ENCODE measurements around the gene ACACA. TPM values are rescaled to one million over a fixed set of nuclear protein-coding genes. Genes with fewer than 3 reads are reported as not detected.

The ACACA gene
- total and polyA plus RNA-seq, 2 donors (not counting 1 experiment from before 2014, with no cell fraction given): 4.8 to 26.2 TPM

GRCh38 chr17:37069087-37069486 is 337.5 kb downstream of the ACACA start:
- no peak overlapping the region for H3K4me2 ChIP-seq (replicated peaks; ENCODE audit: low read depth, low read length, poor library complexity, severe bottlenecking)
- H3K4me1 Mint-ChIP-seq: no peaks in the 10 kb centered on the region
- H3K27ac ChIP-seq (ENCODE audit: low read length in 2 of 2): no peak overlapping the region
- H3K9me3 Mint-ChIP-seq (ENCODE audit: insufficient read depth): no peaks in the 10 kb centered on the region
- CTCF ChIA-PET: interaction anchor here (2.5 kb wide), 1 partner anchor 22 kb away, joined by 8 read pairs; no protein-coding TSS in a partner anchor
- no peak overlapping the region for H3K9ac ChIP-seq (ENCODE audit: low read length)
- no peaks in the 10 kb centered on the region for H3K9me3 ChIP-seq (ENCODE audit: control extremely low read depth in 1 of 3, control insufficient read depth in 2 of 3, insufficient read depth in 1 of 3, low read length in 2 of 3)
- H3K4me1 ChIP-seq (ENCODE audit: control insufficient read depth in 2 of 2, insufficient read depth in 2 of 2, low read length in 2 of 2): no peaks in the 10 kb centered on the region
- no peak overlapping the region for H2AFZ ChIP-seq (ENCODE audit: insufficient read depth, low read depth, low read length, poor library complexity, severe bottlenecking)
- TF ChIP-seq, protein P1, sequence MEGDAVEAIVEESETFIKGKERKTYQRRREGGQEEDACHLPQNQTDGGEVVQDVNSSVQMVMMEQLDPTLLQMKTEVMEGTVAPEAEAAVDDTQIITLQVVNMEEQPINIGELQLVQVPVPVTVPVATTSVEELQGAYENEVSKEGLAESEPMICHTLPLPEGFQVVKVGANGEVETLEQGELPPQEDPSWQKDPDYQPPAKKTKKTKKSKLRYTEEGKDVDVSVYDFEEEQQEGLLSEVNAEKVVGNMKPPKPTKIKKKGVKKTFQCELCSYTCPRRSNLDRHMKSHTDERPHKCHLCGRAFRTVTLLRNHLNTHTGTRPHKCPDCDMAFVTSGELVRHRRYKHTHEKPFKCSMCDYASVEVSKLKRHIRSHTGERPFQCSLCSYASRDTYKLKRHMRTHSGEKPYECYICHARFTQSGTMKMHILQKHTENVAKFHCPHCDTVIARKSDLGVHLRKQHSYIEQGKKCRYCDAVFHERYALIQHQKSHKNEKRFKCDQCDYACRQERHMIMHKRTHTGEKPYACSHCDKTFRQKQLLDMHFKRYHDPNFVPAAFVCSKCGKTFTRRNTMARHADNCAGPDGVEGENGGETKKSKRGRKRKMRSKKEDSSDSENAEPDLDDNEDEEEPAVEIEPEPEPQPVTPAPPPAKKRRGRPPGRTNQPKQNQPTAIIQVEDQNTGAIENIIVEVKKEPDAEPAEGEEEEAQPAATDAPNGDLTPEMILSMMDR (IDR thresholded peaks at IDR 0.05): no peak
- TF ChIP-seq EZH2 (IDR thresholded peaks at IDR 0.05; ENCODE audit: borderline replicate concordance, insufficient read depth, low read depth, low read length, poor library complexity, severe bottlenecking): no peak
- no peak overlapping the region for H3K27ac Mint-ChIP-seq
- ATAC-seq (ENCODE audit: low read depth): no peak
- no peak overlapping the region for H3K4me3 ChIP-seq (ENCODE audit: control extremely low read depth in 1 of 5, extremely low read depth in 1 of 5, insufficient read depth in 1 of 5, low read depth in 2 of 5, low read length in 4 of 5)
- no peaks in the 10 kb centered on the region for H3K36me3 ChIP-seq (replicated peaks in 1 of 2; ENCODE audit: control extremely low read depth in 1 of 2, control insufficient read depth in 1 of 2, extremely low read depth in 1 of 2, insufficient read depth in 2 of 2, low read length in 1 of 2)
- intact Hi-C loops (cut with micrococcal nuclease): no loop called here
- no peaks in the 10 kb centered on the region for H3K79me2 ChIP-seq (ENCODE audit: control insufficient read depth, insufficient read depth, low read length)
- no CpG with 5 or more reads among the region's 3 CpGs for WGBS (ENCODE audit: insufficient coverage)
- POLR2A ChIA-PET: no interaction called here
- no peak for DNase-seq
- H4K20me1 ChIP-seq (ENCODE audit: control insufficient read depth, insufficient read depth, low read length, poor library complexity, severe bottlenecking): no peaks in the 10 kb centered on the region
- peaks cover 0 to 5% (median 0%) of the 10 kb centered on the region in 4 experiments for H3K27me3 ChIP-seq (replicated peaks in 1 of 4; ENCODE audit: control extremely low read depth in 1 of 4, control insufficient read depth in 3 of 4, insufficient read depth in 4 of 4, low read length in 3 of 4)
- H3K4me3 Mint-ChIP-seq: no peak overlapping the region
- H3K27me3 Mint-ChIP-seq: peaks cover 7% of the 10 kb centered on the region

DNA sequence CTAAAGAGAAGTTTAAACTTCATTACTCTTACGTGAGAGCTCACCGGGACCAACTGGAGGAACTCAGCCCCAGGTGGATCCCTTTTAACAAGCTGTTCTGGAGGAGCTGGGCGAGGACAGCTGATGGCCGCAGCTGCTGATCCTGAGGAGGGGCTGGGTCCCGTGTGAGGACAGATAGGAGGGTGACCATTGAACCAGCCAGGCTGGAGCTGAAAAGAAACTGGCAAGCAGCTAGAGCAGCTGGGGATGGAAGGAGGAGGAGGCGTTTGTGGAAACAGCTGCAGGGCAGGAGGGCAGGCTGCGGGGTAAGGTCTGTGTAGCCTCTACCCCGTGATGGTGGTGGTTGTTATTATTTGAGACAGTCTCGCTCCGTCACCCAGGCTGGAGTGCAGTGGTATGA is 338.4 kb downstream of the ACACA start:
- POLR2A ChIA-PET: no interaction called here
- no peaks in the 10 kb centered on the region for H3K9me3 Mint-ChIP-seq (ENCODE audit: insufficient read depth)
- no peak for TF ChIP-seq EZH2 (IDR thresholded peaks at IDR 0.05; ENCODE audit: borderline replicate concordance, insufficient read depth, low read depth, low read length, poor library complexity, severe bottlenecking)
- TF ChIP-seq, protein P1 (IDR thresholded peaks at IDR 0.05): no peak
- DNase-seq (no peak), ATAC-seq (ENCODE audit: low read depth) (no peak)
- H3K27me3 ChIP-seq (replicated peaks in 1 of 4; ENCODE audit: control extremely low read depth in 1 of 4, control insufficient read depth in 3 of 4, insufficient read depth in 4 of 4, low read length in 3 of 4): peaks cover 0 to 5% (median 0%) of the 10 kb centered on the region in 4 experiments
- no peak overlapping the region for H3K4me3 ChIP-seq (ENCODE audit: control extremely low read depth in 1 of 5, extremely low read depth in 1 of 5, insufficient read depth in 1 of 5, low read depth in 2 of 5, low read length in 4 of 5)
- no peak overlapping the region for H3K4me2 ChIP-seq (replicated peaks; ENCODE audit: low read depth, low read length, poor library complexity, severe bottlenecking)
- H3K27me3 Mint-ChIP-seq: peaks cover 7% of the 10 kb centered on the region
- H3K4me1 ChIP-seq (ENCODE audit: control insufficient read depth in 2 of 2, insufficient read depth in 2 of 2, low read length in 2 of 2): no peaks in the 10 kb centered on the region
- CTCF ChIA-PET: interaction anchor here (1.1 to 2.5 kb wide), 2 partner anchors 21 to 27 kb away, joined by 3 to 8 read pairs; no protein-coding TSS in a partner anchor
- H4K20me1 ChIP-seq (ENCODE audit: control insufficient read depth, insufficient read depth, low read length, poor library complexity, severe bottlenecking): no peaks in the 10 kb centered on the region
- H3K4me3 Mint-ChIP-seq: no peak overlapping the region
- intact Hi-C loops (cut with micrococcal nuclease): no loop called here
- no peaks in the 10 kb centered on the region for H3K4me1 Mint-ChIP-seq
- no peak overlapping the region for H3K27ac Mint-ChIP-seq
- no peaks in the 10 kb centered on the region for H3K79me2 ChIP-seq (ENCODE audit: control insufficient read depth, insufficient read depth, low read length)
- H3K36me3 ChIP-seq (replicated peaks in 1 of 2; ENCODE audit: control extremely low read depth in 1 of 2, control insufficient read depth in 1 of 2, extremely low read depth in 1 of 2, insufficient read depth in 2 of 2, low read length in 1 of 2): no peaks in the 10 kb centered on the region
- 87% methylated on average over 7 of the region's 10 CpGs for whole genome bisulfite sequencing (ENCODE audit: insufficient coverage)
- no peak overlapping the region for H3K27ac ChIP-seq (ENCODE audit: low read length in 2 of 2)
- no peak overlapping the region for H3K9ac ChIP-seq (ENCODE audit: low read length)
- no peaks in the 10 kb centered on the region for H3K9me3 ChIP-seq (ENCODE audit: control extremely low read depth in 1 of 3, control insufficient read depth in 2 of 3, insufficient read depth in 1 of 3, low read length in 2 of 3)
- H2AFZ ChIP-seq (ENCODE audit: insufficient read depth, low read depth, low read length, poor library complexity, severe bottlenecking): no peak overlapping the region

Data from B cell (primary cell).